ENCODE results near the gene SIVA1.

Gene SIVA1

DNA sequence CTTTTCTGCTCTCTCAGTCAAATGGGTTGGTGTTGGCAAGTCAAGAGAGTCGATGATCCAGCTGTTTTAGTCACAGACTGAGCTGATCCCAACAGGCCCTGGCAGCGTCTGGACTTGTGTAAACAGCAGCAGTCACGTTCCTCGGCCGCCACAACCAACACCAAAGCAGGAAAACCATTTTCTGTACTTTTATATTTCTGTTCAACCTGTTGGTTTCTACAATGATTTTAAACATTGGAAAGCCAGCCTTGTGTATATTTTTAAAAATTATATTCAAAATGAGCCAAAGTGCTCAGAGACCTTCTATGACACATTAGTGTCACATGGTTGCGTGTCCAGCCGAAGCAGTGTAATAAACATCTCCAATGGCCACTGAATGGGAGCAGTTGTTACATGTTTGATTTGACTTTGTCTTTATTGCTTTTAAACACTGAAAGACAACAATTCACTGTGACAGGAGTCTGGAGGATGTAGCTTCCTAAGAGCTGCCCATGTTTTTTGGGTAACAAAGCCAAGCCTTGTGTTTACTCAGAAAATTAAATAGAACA lies 5.9 kb upstream of the SIVA1 start:
- TF ChIP-seq GATA3 (IDR thresholded peaks at IDR 0.05; ENCODE audit: low read depth, low read length) = no peak
- no peak for TF ChIP-seq GATA2 (IDR thresholded peaks at IDR 0.05; ENCODE audit: low read depth, low read length)

DNA sequence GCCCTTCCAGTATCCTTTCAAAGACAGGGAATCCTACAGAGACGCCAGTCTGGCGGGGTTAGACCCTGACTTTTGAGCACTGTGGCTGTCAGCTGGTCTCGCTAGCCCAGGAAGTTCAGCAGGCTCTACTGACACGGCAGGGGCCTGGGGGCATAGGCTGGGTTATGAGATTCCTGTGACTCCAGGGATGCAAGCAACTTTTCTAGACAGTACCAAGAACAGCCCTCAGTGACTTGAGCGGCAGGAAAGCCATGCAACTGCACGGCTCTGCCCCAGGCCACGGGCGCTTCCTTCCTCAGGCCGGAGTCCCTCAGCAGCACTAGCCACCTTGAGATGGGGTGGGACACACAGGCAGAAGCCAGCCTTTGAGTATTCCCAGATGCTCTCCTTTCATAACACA lies 5.1 kb upstream of the SIVA1 start:
- TF ChIP-seq GATA2 (IDR thresholded peaks at IDR 0.05; ENCODE audit: low read depth, low read length) (no peak), GATA3 (IDR thresholded peaks at IDR 0.05; ENCODE audit: low read depth, low read length) (no peak)

DNA sequence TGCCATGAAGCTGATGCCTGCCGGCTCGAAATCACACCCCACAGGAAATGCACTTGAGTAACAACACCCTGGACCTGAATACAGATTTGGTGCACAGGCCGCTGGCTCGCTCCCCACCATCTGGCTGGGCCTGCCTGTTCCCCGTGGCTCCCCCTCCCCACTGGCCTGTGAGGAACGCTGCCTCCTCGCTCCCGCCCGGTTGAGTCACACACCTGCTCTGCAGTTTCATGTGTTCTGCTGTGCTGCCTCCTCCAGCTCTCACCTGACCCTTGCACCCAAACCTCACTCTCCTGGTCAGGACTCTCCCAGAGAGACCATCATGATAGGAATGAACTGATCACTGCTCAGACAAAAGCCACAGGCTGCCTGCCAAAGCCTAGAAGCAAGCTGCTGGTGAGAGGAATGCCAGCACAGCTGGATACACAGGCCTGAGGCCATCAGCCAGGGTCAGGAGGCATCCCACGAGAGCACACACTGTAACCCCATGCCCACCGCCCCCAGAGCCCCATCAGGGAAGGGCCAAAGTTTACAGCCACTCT lies 3.8 kb upstream of the SIVA1 start:
- TF ChIP-seq GATA2 (IDR thresholded peaks at IDR 0.05; ENCODE audit: low read depth, low read length) (no peak), GATA3 (IDR thresholded peaks at IDR 0.05; ENCODE audit: low read depth, low read length) (no peak)

DNA sequence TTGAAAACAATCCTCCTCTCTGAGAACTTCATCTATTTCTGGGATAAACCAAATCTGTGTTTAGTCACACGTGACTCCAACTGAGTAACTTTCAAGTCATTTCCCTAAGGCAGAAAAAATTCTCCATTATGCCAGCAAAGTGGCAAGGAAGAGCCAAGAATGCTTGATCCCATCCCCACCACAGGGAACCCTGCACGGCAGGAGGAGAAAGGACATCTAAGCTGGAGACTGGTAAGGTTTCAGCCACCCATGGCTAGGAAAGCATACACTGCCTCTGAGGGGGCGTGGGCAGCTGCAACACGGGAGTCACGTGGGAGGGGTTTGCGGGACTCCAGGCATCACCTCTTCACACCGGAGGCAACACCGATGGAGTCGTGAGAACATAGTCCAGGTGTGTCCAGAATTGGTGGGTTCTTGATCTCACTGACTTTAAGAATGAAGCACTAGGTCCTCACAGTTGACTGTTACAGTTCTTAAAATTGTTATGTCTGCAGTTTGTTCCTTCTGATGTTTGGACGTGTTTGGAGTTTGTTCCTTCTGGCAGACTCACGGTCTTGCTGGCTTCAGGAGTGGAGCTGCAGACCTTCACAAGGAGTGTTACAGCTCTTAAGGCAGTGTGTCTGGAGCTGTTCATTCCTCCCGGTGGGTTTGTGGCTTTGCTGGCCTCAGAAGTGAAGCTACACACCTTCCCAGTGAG lies 2.7 kb upstream of the SIVA1 start:
- no peak for TF ChIP-seq GATA3 (IDR thresholded peaks at IDR 0.05; ENCODE audit: low read depth, low read length)
- TF ChIP-seq GATA2 (IDR thresholded peaks at IDR 0.05; ENCODE audit: low read depth, low read length) = no peak

DNA sequence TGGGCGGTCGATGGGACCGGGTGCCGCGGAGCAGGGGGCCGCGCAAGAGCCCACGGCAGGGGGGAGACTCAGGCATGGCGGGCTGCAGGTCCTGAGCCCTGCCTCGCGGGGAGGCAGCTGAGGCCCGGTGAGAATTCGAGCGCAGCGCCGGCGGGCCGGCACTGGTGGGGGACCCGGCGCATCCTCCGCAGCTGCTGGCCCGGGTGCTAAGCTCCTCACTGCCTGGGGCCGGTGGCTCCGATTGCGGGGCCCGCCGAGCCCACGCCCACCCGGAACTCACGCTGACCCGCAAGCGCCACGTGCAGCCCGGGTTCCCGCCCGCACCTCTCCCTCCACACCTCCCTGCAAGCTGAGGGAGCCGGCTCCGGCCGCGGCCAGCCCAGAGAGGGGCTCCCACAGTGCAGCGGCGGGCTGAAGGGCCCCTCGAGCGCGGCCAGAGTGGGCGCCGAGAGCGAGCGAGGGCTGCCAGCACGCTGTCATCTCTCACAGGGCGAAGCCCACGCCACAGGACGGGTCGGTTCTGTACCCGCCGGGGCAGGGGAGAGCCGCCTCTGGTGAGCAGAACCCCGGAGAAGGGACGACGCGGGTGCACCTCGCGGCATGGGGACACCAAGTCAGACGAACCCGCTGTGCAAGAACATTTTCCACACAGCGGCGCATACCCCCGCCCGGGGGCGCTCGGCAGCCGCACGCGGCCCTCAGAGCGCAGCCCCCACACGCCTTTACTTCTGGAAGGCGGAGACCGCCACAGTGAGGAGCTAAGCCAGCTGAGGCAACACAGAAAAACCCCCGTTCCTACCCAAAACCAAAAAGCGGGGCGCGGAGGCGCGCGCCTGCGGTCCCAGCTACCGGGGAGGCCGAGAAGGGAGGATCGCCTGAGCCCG lies 1.2 kb upstream of the SIVA1 start:
- no peak for TF ChIP-seq GATA2 (IDR thresholded peaks at IDR 0.05; ENCODE audit: low read depth, low read length)
- TF ChIP-seq GATA3 (IDR thresholded peaks at IDR 0.05; ENCODE audit: low read depth, low read length) = no peak

DNA sequence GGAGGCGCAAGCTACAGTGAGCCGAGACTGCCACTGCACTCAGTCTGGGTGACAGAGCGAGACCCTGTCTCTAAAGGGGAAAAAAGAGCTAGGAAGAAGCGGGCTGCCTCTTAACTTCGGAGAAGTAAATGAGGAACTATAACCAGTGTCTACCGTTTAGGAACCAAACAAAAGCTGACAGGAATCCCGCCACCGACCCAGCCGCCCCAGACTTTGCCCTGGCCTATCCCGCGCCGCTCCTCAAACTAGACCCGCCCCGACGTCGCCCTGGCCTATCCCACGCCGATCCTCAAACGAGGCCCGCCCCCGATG lies 568 bp upstream of the SIVA1 start:
- TF ChIP-seq GATA3 (IDR thresholded peaks at IDR 0.05; ENCODE audit: low read depth, low read length) (no peak), GATA2 (IDR thresholded peaks at IDR 0.05; ENCODE audit: low read depth, low read length) (no peak)

DNA sequence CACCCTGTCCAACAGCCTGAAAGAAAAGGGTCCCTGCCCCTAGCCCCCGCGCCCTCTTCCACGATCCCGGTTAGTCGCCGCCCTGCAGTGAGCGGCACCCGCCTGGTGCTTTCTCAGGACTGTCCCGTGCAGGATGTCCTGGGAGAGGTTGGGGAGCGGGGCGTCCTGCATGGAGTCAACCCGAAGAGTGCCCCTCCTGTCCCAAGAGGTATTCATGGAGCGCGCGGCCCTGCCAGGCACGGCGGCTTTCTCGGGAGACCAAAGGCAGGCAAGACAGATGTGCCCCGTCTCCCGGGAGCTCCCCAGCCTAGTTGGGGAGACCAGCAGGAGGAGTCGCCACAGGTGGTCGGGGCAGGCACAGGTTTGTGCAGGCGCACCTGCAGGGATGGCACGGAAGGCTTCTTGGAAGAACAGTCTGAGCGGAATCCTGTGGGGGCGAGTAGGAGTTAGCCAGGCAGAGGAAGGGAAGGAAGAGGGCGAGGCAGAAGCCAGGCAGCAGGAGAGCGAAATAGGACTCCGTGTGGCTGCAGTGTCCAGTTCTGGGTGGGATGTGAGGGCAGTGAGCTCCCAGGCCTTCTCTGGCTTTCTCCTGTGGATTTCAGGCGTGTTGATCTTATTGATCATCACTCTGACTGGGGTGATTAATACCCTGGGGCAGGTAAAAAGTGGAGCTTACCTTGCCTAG lies 723 bp downstream of the SIVA1 start:
- TF ChIP-seq GATA2 (IDR thresholded peaks at IDR 0.05; ENCODE audit: low read depth, low read length) = no peak
- TF ChIP-seq GATA3 (IDR thresholded peaks at IDR 0.05; ENCODE audit: low read depth, low read length) = no peak

DNA sequence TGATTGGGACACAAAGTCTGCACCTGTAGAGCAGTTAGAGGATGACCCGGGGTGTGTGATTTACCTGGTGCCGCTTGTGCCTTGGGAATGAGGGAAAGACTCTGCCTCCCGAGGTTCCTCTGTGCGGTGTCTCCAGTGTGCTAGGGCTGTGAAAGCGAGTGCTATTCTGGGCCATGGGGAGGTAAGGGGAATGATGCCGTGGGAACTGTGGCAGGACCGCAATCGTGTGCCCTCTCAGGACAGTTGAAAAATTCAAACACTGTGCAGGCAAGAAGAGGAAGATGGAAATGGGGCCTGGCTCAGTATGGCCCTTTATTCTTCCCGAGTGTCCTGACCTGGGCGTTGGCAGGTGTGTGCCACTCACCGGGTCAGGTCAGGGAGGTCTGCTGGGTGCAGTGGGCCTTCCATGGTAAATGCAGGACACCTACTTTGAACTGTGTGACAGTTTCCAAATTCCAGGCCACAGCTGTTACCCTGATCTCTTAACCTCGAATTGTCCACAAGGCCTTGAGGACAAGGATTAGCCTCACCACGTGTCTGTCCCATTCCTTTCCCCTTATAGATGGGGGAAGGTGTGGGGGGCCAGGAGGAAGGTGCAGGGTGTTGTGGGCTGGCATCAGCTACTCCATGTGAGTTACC lies 1.4 kb downstream of the SIVA1 start:
- TF ChIP-seq GATA3 (IDR thresholded peaks at IDR 0.05; ENCODE audit: low read depth, low read length) (no peak), GATA2 (IDR thresholded peaks at IDR 0.05; ENCODE audit: low read depth, low read length) (no peak)

DNA sequence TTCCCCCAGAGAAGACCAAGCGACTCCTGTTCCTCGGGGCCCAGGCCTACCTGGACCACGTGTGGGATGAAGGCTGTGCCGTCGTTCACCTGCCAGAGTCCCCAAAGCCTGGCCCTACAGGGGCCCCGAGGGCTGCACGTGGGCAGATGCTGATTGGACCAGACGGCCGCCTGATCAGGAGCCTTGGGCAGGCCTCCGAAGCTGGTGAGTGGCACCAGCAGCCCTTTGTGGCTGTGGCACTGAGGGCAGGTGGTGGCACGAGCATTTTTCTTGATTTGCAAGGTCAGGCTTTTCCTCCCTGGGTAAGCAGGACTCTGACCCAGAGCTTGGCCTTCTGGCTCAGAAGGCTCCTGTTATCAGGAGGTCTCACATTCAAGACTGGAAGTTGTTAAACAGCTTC lies 2.7 kb downstream of the SIVA1 start:
- no peak for TF ChIP-seq GATA3 (IDR thresholded peaks at IDR 0.05; ENCODE audit: low read depth, low read length)
- TF ChIP-seq GATA2 (IDR thresholded peaks at IDR 0.05; ENCODE audit: low read depth, low read length) = no peak

DNA sequence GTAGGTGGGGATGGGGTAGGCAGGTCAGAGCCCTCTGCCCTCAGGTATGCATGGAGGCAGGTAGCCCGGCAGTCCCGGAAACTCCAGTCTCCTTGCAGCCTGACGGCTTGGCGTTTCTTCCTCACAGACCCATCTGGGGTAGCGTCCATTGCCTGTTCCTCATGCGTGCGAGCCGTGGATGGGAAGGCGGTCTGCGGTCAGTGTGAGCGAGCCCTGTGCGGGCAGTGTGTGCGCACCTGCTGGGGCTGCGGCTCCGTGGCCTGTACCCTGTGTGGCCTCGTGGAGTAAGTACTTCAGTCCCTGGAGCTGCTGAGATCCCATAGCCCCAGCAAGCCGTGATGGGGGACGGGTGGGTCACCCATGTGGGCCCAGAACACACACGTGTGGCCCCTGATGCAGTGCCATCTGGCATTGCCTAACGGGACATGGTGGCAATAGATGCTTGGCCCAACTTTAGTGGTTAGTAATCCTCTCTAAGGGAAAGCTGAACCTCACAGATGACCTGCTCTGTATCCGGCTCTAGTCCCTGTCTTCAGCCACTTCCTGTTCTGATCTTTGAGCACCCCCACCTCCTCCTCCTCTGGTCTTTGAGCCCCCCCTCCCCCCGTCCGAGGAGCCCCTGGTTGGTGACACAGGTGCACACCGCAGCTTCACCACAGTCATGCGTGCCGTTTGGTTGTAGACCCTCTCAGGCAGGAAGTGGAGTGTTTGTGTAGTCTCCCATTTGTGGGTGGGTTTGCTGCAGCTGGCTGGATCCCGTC lies 3.7 kb downstream of the SIVA1 start:
- TF ChIP-seq GATA2 (IDR thresholded peaks at IDR 0.05; ENCODE audit: low read depth, low read length) (no peak), GATA3 (IDR thresholded peaks at IDR 0.05; ENCODE audit: low read depth, low read length) (no peak)

DNA sequence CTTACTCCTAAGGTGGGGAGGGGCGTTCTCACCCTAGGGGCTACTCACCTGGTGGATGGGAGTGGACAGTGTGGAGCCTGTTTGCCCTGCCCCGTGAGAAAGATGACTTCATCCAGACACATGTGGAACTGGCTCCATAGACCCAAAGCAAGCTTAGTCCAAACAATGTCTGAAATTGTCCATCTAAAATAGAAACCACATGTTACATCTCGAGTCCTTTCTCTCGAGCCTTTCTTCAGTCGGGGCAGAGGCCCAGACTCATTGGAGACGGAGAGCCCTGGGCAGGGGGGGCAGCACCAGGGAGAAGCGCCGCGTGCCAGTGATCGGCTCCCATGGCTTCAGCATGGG lies 4.3 kb downstream of the SIVA1 start:
- TF ChIP-seq GATA3 (IDR thresholded peaks at IDR 0.05; ENCODE audit: low read depth, low read length) (no peak), GATA2 (IDR thresholded peaks at IDR 0.05; ENCODE audit: low read depth, low read length) (no peak)

DNA sequence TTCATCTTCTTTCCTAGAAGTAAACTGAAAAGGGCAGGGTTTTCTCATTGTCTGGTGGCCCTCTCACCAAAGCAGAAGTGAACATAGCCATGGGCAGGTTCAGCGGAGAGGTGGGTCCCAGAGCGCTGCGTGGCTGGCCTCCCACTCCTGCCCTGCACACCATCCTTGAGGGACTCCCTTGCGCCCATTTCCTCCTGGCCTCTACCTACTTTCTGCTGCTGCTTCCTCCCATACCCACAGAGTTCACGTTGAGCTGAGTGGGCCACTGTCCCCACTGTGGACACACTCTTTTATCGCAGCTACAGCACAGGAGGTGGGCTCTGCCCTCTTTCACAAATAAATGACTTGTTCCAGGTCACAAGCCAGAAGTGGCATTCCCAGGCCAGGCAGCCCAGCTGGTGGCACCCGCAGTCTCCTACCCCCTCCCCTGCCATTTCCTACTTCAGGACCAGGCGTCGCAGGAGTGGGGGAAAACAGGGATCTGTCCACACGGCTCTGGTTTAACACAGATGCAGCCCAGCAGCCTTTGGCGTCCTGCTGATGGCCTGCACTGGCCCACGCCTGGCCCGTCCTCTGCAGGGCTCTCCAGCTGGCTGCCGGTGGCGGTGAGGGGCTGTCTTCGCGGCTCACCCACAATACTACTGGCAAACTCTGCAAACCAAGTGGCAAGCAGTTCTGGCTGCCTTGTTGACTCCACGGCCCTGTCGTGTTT lies 4.9 kb downstream of the SIVA1 start:
- TF ChIP-seq GATA2 (IDR thresholded peaks at IDR 0.05; ENCODE audit: low read depth, low read length) (no peak), GATA3 (IDR thresholded peaks at IDR 0.05; ENCODE audit: low read depth, low read length) (no peak)

All from SH-SY5Y (cell line).